Esophagus squamous epithelium (tissue), 4 donors: ENCODE data around the gene CNGB1.

Experiments used
- CTCF ChIP-seq, 6 experiments: fragments of 450-650 bp in 4 of 6; fragments of 200-600 bp in 2 of 6; sonication (generic) in 2 of 6; IDR thresholded peaks; one replicate each; pipeline ENCODE4 v1.5.1; 2016 to 2019; ENCODE audit warnings: antibody characterized with exemption in 6 of 6, mild to moderate bottlenecking in 4 of 6, moderate library complexity in 4 of 6
- POLR2A ChIP-seq, 4 donors: fragments of 450-650 bp; IDR thresholded peaks; one replicate each; pipeline ENCODE4 v1.6.1; 2017; ENCODE audit warnings: antibody characterized with exemption in 4 of 4, mild to moderate bottlenecking in 4 of 4, moderate library complexity in 3 of 4

DNA sequence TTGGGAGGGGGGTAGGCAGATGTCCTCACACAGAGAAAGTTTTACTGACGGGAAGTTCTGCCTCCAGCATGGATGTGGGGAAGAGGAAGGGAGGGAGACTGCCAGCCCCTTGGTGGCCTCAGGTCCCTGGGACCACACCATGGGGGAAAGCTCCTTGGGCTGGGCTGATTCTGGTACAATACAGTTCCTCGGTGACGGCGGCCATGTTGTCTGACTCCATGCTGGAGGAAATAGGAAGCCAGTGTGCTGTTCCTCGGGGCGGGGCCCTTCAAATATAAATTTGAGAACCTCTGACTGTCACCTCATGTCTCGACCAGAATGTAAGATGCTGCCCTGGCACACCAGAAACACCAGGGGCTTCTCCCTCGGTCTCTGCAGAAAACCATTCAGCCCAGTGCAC lies 66.8 kb downstream of the CNGB1 start:
- TF ChIP-seq CTCF (IDR thresholded peaks at IDR 0.05): no peak
- no peak for TF ChIP-seq POLR2A (IDR thresholded peaks at IDR 0.05)
